GM23338 (cell line): Measurements from ENCODE around the gene MORC1. TPM values are rescaled to one million over a fixed set of nuclear protein-coding genes. Genes with fewer than 3 reads are reported as not detected.

Experiments
- ATAC-seq: fragments of 200-7000 bp; cut with Tn5 transposase; 3 replicates; pipeline ENCODE4 v1.9.1; 2020
- DNase-seq: peaks from one replicate; pipeline ENCODE4 v3.0.0-alpha.2; 2015; ENCODE audit warnings: low spot score
- H2AFZ ChIP-seq: fragments of 200-600 bp; sonication (generic); 2 replicates; pipeline ENCODE4 v1.8.0; 2016; ENCODE audit warnings: antibody characterized with exemption, mild to moderate bottlenecking, moderate library complexity
- H3F3A ChIP-seq: fragments of 200-600 bp; sonication (generic); replicated peaks from 2 replicates; pipeline ENCODE4 v1.8.0; 2017; ENCODE audit warnings: antibody characterized with exemption, mixed run types, low read depth
- H3K27ac ChIP-seq: fragments of 200-600 bp; sonication (generic); 2 replicates; pipeline ENCODE4 v1.6.1; 2016; ENCODE audit warnings: low read depth
- H3K27me3 ChIP-seq: fragments of 200-600 bp; sonication (generic); 2 replicates; pipeline ENCODE4 v1.8.0; 2016; ENCODE audit warnings: mild to moderate bottlenecking, mixed run types, moderate library complexity; ENCODE audit not compliant: insufficient read depth
- H3K36me3 ChIP-seq: fragments of 200-600 bp; sonication (generic); 2 replicates; pipeline ENCODE4 v1.8.0; 2016; ENCODE audit warnings: mild to moderate bottlenecking; ENCODE audit not compliant: insufficient read depth
- H3K4me1 ChIP-seq: fragments of 200-600 bp; sonication (generic); 2 replicates; pipeline ENCODE4 v1.8.0; 2016; ENCODE audit warnings: mild to moderate bottlenecking, moderate library complexity; ENCODE audit not compliant: insufficient read depth
- H3K4me2 ChIP-seq: fragments of 200-600 bp; sonication (generic); 2 replicates; pipeline ENCODE4 v1.7.1; 2017; ENCODE audit warnings: mixed run types
- H3K4me3 ChIP-seq: fragments of 200-600 bp; sonication (generic); 2 replicates; pipeline ENCODE4 v1.6.1; 2016; ENCODE audit warnings: mixed run types
- H3K79me2 ChIP-seq: fragments of 200-600 bp; sonication (generic); replicated peaks from 2 replicates; pipeline ENCODE4 v1.8.0; 2017; ENCODE audit warnings: mild to moderate bottlenecking; ENCODE audit not compliant: insufficient read depth
- H3K9me2 ChIP-seq: fragments of 200-600 bp; sonication (generic); 2 replicates; pipeline ENCODE4 v1.8.0; 2017; ENCODE audit not compliant: insufficient read depth
- H4K20me1 ChIP-seq: fragments of 200-600 bp; sonication (generic); replicated peaks from 2 replicates; pipeline ENCODE4 v1.8.0; 2017; ENCODE audit warnings: mild to moderate bottlenecking; ENCODE audit not compliant: insufficient read depth
- H3K27ac Mint-ChIP-seq: 2 replicates; pipeline ENCODE4 v1.8.0; 2020; ENCODE audit warnings: inconsistent platforms, mild to moderate bottlenecking, moderate library complexity, mixed read lengths
- H3K27me3 Mint-ChIP-seq: 3 replicates; pipeline ENCODE4 v1.8.0; 2022; ENCODE audit warnings: low read depth, mild to moderate bottlenecking, moderate library complexity, mixed read lengths, inconsistent platforms; ENCODE audit not compliant: insufficient read depth, poor library complexity
- H3K36me3 Mint-ChIP-seq: 3 replicates; pipeline ENCODE4 v1.8.0; 2021; ENCODE audit warnings: low read depth, mild to moderate bottlenecking, inconsistent platforms, moderate library complexity, mixed read lengths
- H3K4me1 Mint-ChIP-seq: 3 replicates; pipeline ENCODE4 v1.8.0; 2020; ENCODE audit warnings: mild to moderate bottlenecking, inconsistent platforms, mixed read lengths
- H3K4me3 Mint-ChIP-seq: 3 replicates; pipeline ENCODE4 v1.8.0; 2021; ENCODE audit warnings: moderate library complexity, mild to moderate bottlenecking, inconsistent platforms, mixed read lengths
- H3K9me3 Mint-ChIP-seq: 3 replicates; pipeline ENCODE4 v1.8.0; 2020; ENCODE audit warnings: moderate library complexity, mild to moderate bottlenecking, inconsistent platforms, mixed read lengths
- EZH2phosphoT487 ChIP-seq: fragments of 200-600 bp; sonication (generic); IDR thresholded peaks from one replicate; pipeline ENCODE4 v1.8.1; 2018; ENCODE audit warnings: antibody characterized with exemption; ENCODE audit not compliant: unreplicated experiment
- polyA plus RNA-seq: library from polyadenylated mRNA; unstranded; fragments of >200 nt; fragmentation: Nextera tagmentation; extraction: Ambion mirVana; gene quantifications from 2 replicates; pipeline ENCODE4 v1.2.1, GENCODE V29; 2016
- total RNA-seq: library from RNA; depleted of rRNA; stranded (reverse); fragments of >200 nt; shearing (Covaris generic); gene quantifications from 2 replicates; pipeline ENCODE4 v1.2.3, GENCODE V29; 2014
- TF ChIP-seq, protein P1 (sequence below): IDR thresholded peaks from one replicate; pipeline ENCODE4 v1.6.1; 2018; ENCODE audit warnings: antibody characterized with exemption; ENCODE audit not compliant: unreplicated experiment
- TF ChIP-seq, protein P2 (sequence below): fragments of 250-450 bp; sonication (Bioruptor Pico); IDR thresholded peaks from 2 replicates; pipeline ENCODE4 v1.5.0; 2020; ENCODE audit warnings: mild to moderate bottlenecking, moderate library complexity

MORC1 gene
- total and polyA plus RNA-seq, 2 experiments from 2014 or later: not detected

DNA sequence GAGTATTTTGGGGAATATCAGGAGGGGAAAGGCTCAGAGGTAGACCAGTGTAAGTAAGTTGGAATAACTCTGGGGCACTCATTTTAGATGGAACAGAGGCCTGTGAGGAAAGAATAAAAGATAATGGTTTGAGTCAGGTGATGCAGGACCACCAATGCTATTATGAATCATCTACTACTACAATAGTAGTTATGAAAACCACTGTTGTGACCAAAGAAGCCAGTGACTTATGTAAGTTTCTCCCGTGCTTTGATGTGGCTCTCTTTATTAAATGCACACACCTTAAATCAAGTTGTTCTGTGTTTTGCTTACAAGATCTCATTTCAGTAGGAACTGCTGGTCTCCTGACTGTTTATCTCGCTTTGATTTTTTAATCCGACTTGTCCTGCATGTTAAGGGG is 151.2 kb downstream of the MORC1 start:
- TF ChIP-seq EZH2phosphoT487: no peak
- TF ChIP-seq, protein P1, sequence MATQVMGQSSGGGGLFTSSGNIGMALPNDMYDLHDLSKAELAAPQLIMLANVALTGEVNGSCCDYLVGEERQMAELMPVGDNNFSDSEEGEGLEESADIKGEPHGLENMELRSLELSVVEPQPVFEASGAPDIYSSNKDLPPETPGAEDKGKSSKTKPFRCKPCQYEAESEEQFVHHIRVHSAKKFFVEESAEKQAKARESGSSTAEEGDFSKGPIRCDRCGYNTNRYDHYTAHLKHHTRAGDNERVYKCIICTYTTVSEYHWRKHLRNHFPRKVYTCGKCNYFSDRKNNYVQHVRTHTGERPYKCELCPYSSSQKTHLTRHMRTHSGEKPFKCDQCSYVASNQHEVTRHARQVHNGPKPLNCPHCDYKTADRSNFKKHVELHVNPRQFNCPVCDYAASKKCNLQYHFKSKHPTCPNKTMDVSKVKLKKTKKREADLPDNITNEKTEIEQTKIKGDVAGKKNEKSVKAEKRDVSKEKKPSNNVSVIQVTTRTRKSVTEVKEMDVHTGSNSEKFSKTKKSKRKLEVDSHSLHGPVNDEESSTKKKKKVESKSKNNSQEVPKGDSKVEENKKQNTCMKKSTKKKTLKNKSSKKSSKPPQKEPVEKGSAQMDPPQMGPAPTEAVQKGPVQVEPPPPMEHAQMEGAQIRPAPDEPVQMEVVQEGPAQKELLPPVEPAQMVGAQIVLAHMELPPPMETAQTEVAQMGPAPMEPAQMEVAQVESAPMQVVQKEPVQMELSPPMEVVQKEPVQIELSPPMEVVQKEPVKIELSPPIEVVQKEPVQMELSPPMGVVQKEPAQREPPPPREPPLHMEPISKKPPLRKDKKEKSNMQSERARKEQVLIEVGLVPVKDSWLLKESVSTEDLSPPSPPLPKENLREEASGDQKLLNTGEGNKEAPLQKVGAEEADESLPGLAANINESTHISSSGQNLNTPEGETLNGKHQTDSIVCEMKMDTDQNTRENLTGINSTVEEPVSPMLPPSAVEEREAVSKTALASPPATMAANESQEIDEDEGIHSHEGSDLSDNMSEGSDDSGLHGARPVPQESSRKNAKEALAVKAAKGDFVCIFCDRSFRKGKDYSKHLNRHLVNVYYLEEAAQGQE: no peak
- TF ChIP-seq, protein P2, sequence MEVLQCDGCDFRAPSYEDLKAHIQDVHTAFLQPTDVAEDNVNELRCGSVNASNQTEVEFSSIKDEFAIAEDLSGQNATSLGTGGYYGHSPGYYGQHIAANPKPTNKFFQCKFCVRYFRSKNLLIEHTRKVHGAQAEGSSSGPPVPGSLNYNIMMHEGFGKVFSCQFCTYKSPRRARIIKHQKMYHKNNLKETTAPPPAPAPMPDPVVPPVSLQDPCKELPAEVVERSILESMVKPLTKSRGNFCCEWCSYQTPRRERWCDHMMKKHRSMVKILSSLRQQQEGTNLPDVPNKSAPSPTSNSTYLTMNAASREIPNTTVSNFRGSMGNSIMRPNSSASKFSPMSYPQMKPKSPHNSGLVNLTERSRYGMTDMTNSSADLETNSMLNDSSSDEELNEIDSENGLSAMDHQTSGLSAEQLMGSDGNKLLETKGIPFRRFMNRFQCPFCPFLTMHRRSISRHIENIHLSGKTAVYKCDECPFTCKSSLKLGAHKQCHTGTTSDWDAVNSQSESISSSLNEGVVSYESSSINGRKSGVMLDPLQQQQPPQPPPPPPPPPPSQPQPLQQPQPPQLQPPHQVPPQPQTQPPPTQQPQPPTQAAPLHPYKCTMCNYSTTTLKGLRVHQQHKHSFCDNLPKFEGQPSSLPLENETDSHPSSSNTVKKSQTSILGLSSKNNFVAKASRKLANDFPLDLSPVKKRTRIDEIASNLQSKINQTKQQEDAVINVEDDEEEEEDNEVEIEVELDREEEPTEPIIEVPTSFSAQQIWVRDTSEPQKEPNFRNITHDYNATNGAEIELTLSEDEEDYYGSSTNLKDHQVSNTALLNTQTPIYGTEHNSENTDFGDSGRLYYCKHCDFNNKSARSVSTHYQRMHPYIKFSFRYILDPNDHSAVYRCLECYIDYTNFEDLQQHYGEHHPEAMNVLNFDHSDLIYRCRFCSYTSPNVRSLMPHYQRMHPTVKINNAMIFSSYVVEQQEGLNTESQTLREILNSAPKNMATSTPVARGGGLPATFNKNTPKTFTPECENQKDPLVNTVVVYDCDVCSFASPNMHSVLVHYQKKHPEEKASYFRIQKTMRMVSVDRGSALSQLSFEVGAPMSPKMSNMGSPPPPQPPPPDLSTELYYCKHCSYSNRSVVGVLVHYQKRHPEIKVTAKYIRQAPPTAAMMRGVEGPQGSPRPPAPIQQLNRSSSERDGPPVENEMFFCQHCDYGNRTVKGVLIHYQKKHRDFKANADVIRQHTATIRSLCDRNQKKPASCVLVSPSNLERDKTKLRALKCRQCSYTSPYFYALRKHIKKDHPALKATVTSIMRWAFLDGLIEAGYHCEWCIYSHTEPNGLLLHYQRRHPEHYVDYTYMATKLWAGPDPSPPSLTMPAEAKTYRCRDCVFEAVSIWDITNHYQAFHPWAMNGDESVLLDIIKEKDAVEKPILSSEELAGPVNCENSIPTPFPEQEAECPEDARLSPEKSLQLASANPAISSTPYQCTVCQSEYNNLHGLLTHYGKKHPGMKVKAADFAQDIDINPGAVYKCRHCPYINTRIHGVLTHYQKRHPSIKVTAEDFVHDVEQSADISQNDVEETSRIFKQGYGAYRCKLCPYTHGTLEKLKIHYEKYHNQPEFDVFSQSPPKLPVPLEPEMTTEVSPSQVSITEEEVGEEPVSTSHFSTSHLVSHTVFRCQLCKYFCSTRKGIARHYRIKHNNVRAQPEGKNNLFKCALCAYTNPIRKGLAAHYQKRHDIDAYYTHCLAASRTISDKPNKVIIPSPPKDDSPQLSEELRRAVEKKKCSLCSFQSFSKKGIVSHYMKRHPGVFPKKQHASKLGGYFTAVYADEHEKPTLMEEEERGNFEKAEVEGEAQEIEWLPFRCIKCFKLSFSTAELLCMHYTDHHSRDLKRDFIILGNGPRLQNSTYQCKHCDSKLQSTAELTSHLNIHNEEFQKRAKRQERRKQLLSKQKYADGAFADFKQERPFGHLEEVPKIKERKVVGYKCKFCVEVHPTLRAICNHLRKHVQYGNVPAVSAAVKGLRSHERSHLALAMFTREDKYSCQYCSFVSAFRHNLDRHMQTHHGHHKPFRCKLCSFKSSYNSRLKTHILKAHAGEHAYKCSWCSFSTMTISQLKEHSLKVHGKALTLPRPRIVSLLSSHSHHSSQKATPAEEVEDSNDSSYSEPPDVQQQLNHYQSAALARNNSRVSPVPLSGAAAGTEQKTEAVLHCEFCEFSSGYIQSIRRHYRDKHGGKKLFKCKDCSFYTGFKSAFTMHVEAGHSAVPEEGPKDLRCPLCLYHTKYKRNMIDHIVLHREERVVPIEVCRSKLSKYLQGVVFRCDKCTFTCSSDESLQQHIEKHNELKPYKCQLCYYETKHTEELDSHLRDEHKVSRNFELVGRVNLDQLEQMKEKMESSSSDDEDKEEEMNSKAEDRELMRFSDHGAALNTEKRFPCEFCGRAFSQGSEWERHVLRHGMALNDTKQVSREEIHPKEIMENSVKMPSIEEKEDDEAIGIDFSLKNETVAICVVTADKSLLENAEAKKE (CRISPR knock-in tag): no peak
- Histone ChIP-seq H3K27ac (no peak overlapping the region), H3K4me2 (no peak overlapping the region), H3K79me2 (no peaks in the 10 kb centered on the region), H3K9me2 (no peaks in the 10 kb centered on the region), H4K20me1 (no peaks in the 10 kb centered on the region), H3K27me3 (no peaks in the 10 kb centered on the region), H3K4me1 (no peaks in the 10 kb centered on the region), H3K4me3 (no peak overlapping the region), H2AFZ (no peak overlapping the region), H3K36me3 (no peaks in the 10 kb centered on the region), H3F3A (no peaks in the 10 kb centered on the region)
- no peaks in the 10 kb centered on the region; the same call in 2 of the 3 replicates for H3K9me3 Mint-ChIP-seq
- no peak for DNase-seq
- no peak overlapping the region for H3K4me3 Mint-ChIP-seq
- no peaks in the 10 kb centered on the region for H3K4me1 Mint-ChIP-seq
- no peak overlapping the region for H3K27ac Mint-ChIP-seq
- ATAC-seq: no peak
- no peaks in the 10 kb centered on the region for H3K27me3 Mint-ChIP-seq
- H3K36me3 Mint-ChIP-seq: no peaks in the 10 kb centered on the region
